ENCODE data around the gene CTSZ.

DNA sequence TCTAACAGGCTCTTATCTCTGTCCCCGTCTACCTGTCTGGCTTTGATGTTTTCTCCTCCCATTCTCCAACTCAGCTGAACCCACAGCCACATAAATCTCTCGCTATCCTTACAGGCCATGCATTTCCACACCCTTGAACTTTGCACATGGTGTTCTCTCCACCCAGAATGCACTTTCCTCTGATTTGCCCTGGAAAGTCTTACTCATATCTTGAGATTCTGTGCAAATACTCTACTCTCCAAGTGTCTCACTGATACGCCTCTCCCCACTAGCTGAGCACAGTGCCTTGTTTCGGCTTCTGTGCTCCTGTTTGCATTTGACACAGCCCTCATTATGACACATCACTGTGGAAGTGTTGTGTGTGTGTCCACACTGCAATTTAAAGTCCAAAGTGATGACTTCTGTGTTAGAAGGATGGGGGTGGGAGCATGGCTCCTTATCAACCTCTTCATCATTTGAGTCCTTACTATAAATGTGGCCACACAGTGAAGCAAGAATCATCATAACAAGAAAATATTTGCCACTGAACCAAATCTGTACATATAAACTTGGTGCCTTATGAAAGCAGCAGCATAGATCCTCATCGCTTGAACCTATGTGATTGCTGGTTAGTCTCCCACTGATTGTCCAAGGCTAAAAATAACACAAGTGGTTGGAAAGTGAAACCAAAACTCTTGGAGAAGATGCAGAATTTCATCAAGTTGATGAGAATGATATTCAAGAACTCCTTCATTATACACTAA is 41.1 kb upstream of the CTSZ start:
- TF ChIP-seq YY1 (IDR thresholded peaks at IDR 0.05) (no peak), GABPA (IDR thresholded peaks at IDR 0.05 in 1 of 2, conservative IDR thresholded peaks at IDR 0.05 in 1 of 2) (no peak)
- TF ChIP-seq, protein P1, sequence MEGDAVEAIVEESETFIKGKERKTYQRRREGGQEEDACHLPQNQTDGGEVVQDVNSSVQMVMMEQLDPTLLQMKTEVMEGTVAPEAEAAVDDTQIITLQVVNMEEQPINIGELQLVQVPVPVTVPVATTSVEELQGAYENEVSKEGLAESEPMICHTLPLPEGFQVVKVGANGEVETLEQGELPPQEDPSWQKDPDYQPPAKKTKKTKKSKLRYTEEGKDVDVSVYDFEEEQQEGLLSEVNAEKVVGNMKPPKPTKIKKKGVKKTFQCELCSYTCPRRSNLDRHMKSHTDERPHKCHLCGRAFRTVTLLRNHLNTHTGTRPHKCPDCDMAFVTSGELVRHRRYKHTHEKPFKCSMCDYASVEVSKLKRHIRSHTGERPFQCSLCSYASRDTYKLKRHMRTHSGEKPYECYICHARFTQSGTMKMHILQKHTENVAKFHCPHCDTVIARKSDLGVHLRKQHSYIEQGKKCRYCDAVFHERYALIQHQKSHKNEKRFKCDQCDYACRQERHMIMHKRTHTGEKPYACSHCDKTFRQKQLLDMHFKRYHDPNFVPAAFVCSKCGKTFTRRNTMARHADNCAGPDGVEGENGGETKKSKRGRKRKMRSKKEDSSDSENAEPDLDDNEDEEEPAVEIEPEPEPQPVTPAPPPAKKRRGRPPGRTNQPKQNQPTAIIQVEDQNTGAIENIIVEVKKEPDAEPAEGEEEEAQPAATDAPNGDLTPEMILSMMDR (IDR thresholded peaks at IDR 0.05; ENCODE audit: low read depth, low read length, missing input control), result no peak
